ENCODE measurements around the gene PTPRQ. TPM values are rescaled to one million over a fixed set of nuclear protein-coding genes. Genes with fewer than 3 reads are reported as not detected.

The PTPRQ gene
- polyA plus RNA-seq, 1 of the 3 experiments (the other 2 are of a cell fraction) = 0.46 TPM

DNA sequence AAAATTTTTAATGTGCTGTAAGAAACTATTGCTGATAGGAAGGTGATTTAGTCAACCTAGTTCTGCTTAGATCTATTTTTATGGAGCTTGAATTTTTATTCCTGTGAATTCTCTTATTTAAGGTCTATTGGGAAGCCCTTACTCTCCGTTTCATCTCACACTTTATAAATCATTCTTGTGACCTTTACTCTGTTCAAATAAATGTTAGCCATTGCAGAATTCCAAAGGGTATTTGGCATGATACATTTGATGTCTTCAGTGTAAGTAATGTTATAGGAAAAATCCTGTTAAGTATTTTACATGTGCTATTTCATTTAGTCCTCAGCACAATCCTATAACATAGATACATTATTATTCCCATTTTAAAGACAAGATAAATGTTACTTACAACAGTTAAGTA, 12.5 kb downstream of the PTPRQ start:
- no peaks in the 10 kb centered on the region for H3K9me2 ChIP-seq
- H3K79me2 ChIP-seq (ENCODE audit: insufficient read depth) = no peaks in the 10 kb centered on the region
- no peaks in the 10 kb centered on the region for H3K4me1 ChIP-seq (ENCODE audit: control insufficient read depth in 1 of 2, insufficient read depth in 2 of 2, low read depth in 1 of 2, low read length in 1 of 2)
- H4K20me1 ChIP-seq (ENCODE audit: insufficient read depth) = no peaks in the 10 kb centered on the region
- ChIA-PET POLR2A (no interaction called here), CTCF (no interaction called here)
- 5% methylated on average over 1 of the region's 1 CpG for WGBS (ENCODE audit: low lambda C conversion rate)
- H2AFZ ChIP-seq (ENCODE audit: low read depth) = no peak overlapping the region
- no peak overlapping the region for H3K27ac ChIP-seq (ENCODE audit: low read depth in 2 of 2, low read length in 1 of 2)
- H3K36me3 ChIP-seq (replicated peaks in 1 of 2; ENCODE audit: control insufficient read depth in 1 of 2, insufficient read depth in 2 of 2, low read length in 1 of 2) = no peaks in the 10 kb centered on the region
- H3K27me3 ChIP-seq (ENCODE audit: insufficient read depth) = peaks cover 23% of the 10 kb centered on the region; the same call in 1 of the 2 replicates
- no peaks in the 10 kb centered on the region for H3F3A ChIP-seq (replicated peaks; ENCODE audit: insufficient read depth)
- no peak for DNase-seq
- TF ChIP-seq YY1 (IDR thresholded peaks at IDR 0.05; ENCODE audit: low read depth) (no peak), ELF1 (IDR thresholded peaks at IDR 0.05) (no peak), TCF12 (IDR thresholded peaks at IDR 0.05) (no peak), RCOR1 (IDR thresholded peaks at IDR 0.05; ENCODE audit: low read length) (no peak), EP300 (IDR thresholded peaks at IDR 0.05; ENCODE audit: borderline replicate concordance in 1 of 2, low read depth in 1 of 2, low read length in 1 of 2) (no peak), RXRA (IDR thresholded peaks at IDR 0.05; ENCODE audit: borderline replicate concordance, low read depth) (no peak), RFX5 (IDR thresholded peaks at IDR 0.05; ENCODE audit: low read length) (no peak)
- TF ChIP-seq, protein P1, sequence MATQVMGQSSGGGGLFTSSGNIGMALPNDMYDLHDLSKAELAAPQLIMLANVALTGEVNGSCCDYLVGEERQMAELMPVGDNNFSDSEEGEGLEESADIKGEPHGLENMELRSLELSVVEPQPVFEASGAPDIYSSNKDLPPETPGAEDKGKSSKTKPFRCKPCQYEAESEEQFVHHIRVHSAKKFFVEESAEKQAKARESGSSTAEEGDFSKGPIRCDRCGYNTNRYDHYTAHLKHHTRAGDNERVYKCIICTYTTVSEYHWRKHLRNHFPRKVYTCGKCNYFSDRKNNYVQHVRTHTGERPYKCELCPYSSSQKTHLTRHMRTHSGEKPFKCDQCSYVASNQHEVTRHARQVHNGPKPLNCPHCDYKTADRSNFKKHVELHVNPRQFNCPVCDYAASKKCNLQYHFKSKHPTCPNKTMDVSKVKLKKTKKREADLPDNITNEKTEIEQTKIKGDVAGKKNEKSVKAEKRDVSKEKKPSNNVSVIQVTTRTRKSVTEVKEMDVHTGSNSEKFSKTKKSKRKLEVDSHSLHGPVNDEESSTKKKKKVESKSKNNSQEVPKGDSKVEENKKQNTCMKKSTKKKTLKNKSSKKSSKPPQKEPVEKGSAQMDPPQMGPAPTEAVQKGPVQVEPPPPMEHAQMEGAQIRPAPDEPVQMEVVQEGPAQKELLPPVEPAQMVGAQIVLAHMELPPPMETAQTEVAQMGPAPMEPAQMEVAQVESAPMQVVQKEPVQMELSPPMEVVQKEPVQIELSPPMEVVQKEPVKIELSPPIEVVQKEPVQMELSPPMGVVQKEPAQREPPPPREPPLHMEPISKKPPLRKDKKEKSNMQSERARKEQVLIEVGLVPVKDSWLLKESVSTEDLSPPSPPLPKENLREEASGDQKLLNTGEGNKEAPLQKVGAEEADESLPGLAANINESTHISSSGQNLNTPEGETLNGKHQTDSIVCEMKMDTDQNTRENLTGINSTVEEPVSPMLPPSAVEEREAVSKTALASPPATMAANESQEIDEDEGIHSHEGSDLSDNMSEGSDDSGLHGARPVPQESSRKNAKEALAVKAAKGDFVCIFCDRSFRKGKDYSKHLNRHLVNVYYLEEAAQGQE (IDR thresholded peaks at IDR 0.05; ENCODE audit: low read depth, low read length) = no peak
- TF ChIP-seq, protein P2, sequence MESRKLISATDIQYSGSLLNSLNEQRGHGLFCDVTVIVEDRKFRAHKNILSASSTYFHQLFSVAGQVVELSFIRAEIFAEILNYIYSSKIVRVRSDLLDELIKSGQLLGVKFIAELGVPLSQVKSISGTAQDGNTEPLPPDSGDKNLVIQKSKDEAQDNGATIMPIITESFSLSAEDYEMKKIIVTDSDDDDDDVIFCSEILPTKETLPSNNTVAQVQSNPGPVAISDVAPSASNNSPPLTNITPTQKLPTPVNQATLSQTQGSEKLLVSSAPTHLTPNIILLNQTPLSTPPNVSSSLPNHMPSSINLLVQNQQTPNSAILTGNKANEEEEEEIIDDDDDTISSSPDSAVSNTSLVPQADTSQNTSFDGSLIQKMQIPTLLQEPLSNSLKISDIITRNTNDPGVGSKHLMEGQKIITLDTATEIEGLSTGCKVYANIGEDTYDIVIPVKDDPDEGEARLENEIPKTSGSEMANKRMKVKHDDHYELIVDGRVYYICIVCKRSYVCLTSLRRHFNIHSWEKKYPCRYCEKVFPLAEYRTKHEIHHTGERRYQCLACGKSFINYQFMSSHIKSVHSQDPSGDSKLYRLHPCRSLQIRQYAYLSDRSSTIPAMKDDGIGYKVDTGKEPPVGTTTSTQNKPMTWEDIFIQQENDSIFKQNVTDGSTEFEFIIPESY (IDR thresholded peaks at IDR 0.05; ENCODE audit: borderline replicate concordance, low read depth) = no peak
- TF ChIP-seq, protein P3, sequence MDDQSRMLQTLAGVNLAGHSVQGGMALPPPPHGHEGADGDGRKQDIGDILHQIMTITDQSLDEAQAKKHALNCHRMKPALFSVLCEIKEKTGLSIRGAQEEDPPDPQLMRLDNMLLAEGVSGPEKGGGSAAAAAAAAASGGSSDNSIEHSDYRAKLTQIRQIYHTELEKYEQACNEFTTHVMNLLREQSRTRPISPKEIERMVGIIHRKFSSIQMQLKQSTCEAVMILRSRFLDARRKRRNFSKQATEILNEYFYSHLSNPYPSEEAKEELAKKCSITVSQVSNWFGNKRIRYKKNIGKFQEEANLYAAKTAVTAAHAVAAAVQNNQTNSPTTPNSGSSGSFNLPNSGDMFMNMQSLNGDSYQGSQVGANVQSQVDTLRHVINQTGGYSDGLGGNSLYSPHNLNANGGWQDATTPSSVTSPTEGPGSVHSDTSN (IDR thresholded peaks at IDR 0.05) = no peak
- H3K4me2 ChIP-seq = no peak overlapping the region
- no peak overlapping the region for H3K4me3 ChIP-seq (ENCODE audit: low read depth in 2 of 2, low read length in 1 of 2)
- no peaks in the 10 kb centered on the region for H3K9me3 ChIP-seq
- no peak overlapping the region for H3K9ac ChIP-seq

DNA sequence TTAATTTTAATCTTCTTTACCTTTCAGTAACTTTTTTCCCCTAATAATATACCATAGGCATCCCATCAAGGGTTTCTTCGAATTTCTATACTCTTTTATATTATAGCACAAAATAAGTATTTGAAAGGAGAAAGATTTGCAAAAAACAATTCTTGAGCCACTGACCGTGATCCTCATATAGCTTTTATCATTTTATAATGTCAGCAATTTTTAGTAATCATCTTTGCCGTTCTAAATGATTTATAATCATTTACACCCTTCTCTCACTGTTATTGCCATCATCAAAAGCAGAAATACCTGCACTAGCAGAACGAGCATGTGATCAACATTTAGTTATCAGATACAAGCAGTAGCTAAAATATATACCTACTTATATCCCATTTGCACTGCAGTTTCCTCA, 16.9 kb downstream of the PTPRQ start:
- CTCF ChIA-PET = no interaction called here
- no peaks in the 10 kb centered on the region for H3F3A ChIP-seq (replicated peaks; ENCODE audit: insufficient read depth)
- no peak for DNase-seq
- no peak overlapping the region for H3K4me3 ChIP-seq (ENCODE audit: low read depth in 2 of 2, low read length in 1 of 2)
- TF ChIP-seq SIN3A (IDR thresholded peaks at IDR 0.05; ENCODE audit: borderline replicate concordance, low read depth, low read length) (no peak), RXRA (IDR thresholded peaks at IDR 0.05; ENCODE audit: borderline replicate concordance, low read depth) (no peak), RCOR1 (IDR thresholded peaks at IDR 0.05; ENCODE audit: low read length) (no peak), FOXJ3 (CRISPR knock-in tag; IDR thresholded peaks at IDR 0.05) (no peak), MEF2A (IDR thresholded peaks at IDR 0.05; ENCODE audit: borderline replicate concordance, low read depth) (no peak), ELF1 (IDR thresholded peaks at IDR 0.05) (no peak), FOSL2 (IDR thresholded peaks at IDR 0.05; ENCODE audit: borderline replicate concordance, low read depth) (no peak), RFX5 (IDR thresholded peaks at IDR 0.05; ENCODE audit: low read length) (no peak), NFIC (IDR thresholded peaks at IDR 0.05; ENCODE audit: borderline replicate concordance) (no peak), MXI1 (IDR thresholded peaks at IDR 0.05; ENCODE audit: low read depth, low read length) (no peak), TCF12 (IDR thresholded peaks at IDR 0.05) (no peak), JUND (IDR thresholded peaks at IDR 0.05) (no peak), TEAD4 (IDR thresholded peaks at IDR 0.05; ENCODE audit: borderline replicate concordance, insufficient read depth) (no peak)
- TF ChIP-seq, protein P4, sequence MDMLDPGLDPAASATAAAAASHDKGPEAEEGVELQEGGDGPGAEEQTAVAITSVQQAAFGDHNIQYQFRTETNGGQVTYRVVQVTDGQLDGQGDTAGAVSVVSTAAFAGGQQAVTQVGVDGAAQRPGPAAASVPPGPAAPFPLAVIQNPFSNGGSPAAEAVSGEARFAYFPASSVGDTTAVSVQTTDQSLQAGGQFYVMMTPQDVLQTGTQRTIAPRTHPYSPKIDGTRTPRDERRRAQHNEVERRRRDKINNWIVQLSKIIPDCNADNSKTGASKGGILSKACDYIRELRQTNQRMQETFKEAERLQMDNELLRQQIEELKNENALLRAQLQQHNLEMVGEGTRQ (IDR thresholded peaks at IDR 0.05; ENCODE audit: borderline replicate concordance, low read depth, low read length) = no peak
- POLR2A ChIA-PET = no interaction called here
- H2AFZ ChIP-seq (ENCODE audit: low read depth) = no peak overlapping the region
- H4K20me1 ChIP-seq (ENCODE audit: insufficient read depth) = no peaks in the 10 kb centered on the region
- 5% methylated on average over 4 of the region's 4 CpGs for WGBS (ENCODE audit: low lambda C conversion rate)
- no peak overlapping the region for H3K27ac ChIP-seq (ENCODE audit: low read depth in 2 of 2, low read length in 1 of 2)
- H3K9ac ChIP-seq = no peak overlapping the region
- no peaks in the 10 kb centered on the region for H3K4me1 ChIP-seq (ENCODE audit: control insufficient read depth in 1 of 2, insufficient read depth in 2 of 2, low read depth in 1 of 2, low read length in 1 of 2)
- H3K9me2 ChIP-seq = no peaks in the 10 kb centered on the region
- H3K79me2 ChIP-seq (ENCODE audit: insufficient read depth) = no peaks in the 10 kb centered on the region
- no peaks in the 10 kb centered on the region for H3K9me3 ChIP-seq
- H3K27me3 ChIP-seq (ENCODE audit: insufficient read depth) = peaks cover 6% of the 10 kb centered on the region; the same call in 1 of the 2 replicates
- H3K36me3 ChIP-seq (replicated peaks in 1 of 2; ENCODE audit: control insufficient read depth in 1 of 2, insufficient read depth in 2 of 2, low read length in 1 of 2) = no peaks in the 10 kb centered on the region
- no peak overlapping the region for H3K4me2 ChIP-seq

Data from SK-N-SH (cell line).